K562 (cell line): ENCODE measurements around the gene LRRC4. TPM values are rescaled to one million over a fixed set of nuclear protein-coding genes. Genes with fewer than 3 reads are reported as not detected.

Experiments
- ATAC-seq: fragments of 200-7000 bp; cut with Tn5 transposase; 3 replicates; pipeline ENCODE4 v1.9.1; 2020; ENCODE audit warnings: moderate library complexity
- BruUV-seq: library from RNA; stranded (reverse); fragments of 400-500 nt; replicated peaks from 2 replicates; lab custom pipeline; 2021; lab: Mats Ljungman, UMichigan
- CTCF ChIA-PET: fragments of 300-600 bp; formaldehyde crosslinking; extraction: SDS; loops from one replicate; lab custom pipeline; 2021; ENCODE audit warnings: low intra/inter-chr PET ratio; lab: Yijun Ruan, JAX
- POLR2A ChIA-PET: fragments of 300-600, 350-650 bp; sonication (Branson Sonifier 250); formaldehyde crosslinking; extraction: SDS; loops from one replicate; lab custom pipeline; 2021; ENCODE audit warnings: antibody characterized with exemption, inconsistent platforms; lab: Yijun Ruan, JAX
- DNase-seq, 4 experiments: peaks; one replicate each; pipeline versions ENCODE4 v3.0.0 to v3.0.0-alpha.2; 2011 to 2018; ENCODE audit warnings: low spot score in 3 of 4, mixed read lengths in 3 of 4; ENCODE audit errors: extremely low read depth in 1 of 4
- FAIRE-seq: peaks from 2 replicates; lab custom pipeline; 2011; peaks lifted over from hg19 to GRCh38; lab: Jason Lieb, UNC
- H2AFZ ChIP-seq: 2 replicates; pipeline ENCODE4 v1.6.0; 2011; ENCODE audit warnings: low read depth, low read length, control low read depth, inconsistent platforms
- H3K27ac ChIP-seq: fragments of 200-600 bp; 3 replicates; pipeline ENCODE4 v1.8.0; 2011; ENCODE audit warnings: low read depth, mild to moderate bottlenecking, control low read depth, inconsistent platforms, low read length, moderate library complexity, mixed read lengths; ENCODE audit errors: extremely low read depth
- H3K27me3 ChIP-seq, 2 experiments: fragments of 300-600 bp in 1 of 2; 2 replicates in 1 of 2; 3 replicates in 1 of 2; pipeline versions ENCODE4 v1.6.0 to v1.8.0; 2011; ENCODE audit warnings: inconsistent platforms in 2 of 2, low read length in 2 of 2, mild to moderate bottlenecking in 1 of 2, mixed read lengths in 1 of 2, moderate library complexity in 1 of 2; ENCODE audit not compliant: control insufficient read depth in 2 of 2, insufficient read depth in 2 of 2
- H3K36me3 ChIP-seq: fragments of 300-600 bp; 3 replicates; pipeline ENCODE4 v1.8.0; 2011; ENCODE audit warnings: mild to moderate bottlenecking, low read length, inconsistent platforms; ENCODE audit not compliant: control insufficient read depth, insufficient read depth
- H3K4me1 ChIP-seq, 2 experiments: fragments of 200-600 bp in 1 of 2; replicated peaks in 1 of 2; 2 replicates in 1 of 2; 3 replicates in 1 of 2; pipeline versions ENCODE4 v1.5.1 to v1.8.0; 2011; ENCODE audit warnings: inconsistent platforms in 2 of 2, low read length in 2 of 2, mild to moderate bottlenecking in 1 of 2, mixed read lengths in 1 of 2, moderate library complexity in 1 of 2; ENCODE audit not compliant: control insufficient read depth in 2 of 2, insufficient read depth in 2 of 2
- H3K4me2 ChIP-seq: 2 replicates; pipeline ENCODE4 v1.6.1; 2011; ENCODE audit warnings: low read length, control low read depth, inconsistent platforms, mixed read lengths; ENCODE audit not compliant: insufficient read depth
- H3K4me3 ChIP-seq: fragments of 200-600 bp; sonication (generic), shearing (Covaris generic); 2 replicates; pipeline ENCODE4 v1.5.1; 2016; ENCODE audit warnings: control low read depth, inconsistent platforms
- H3K79me2 ChIP-seq: fragments of 200-600 bp; 3 replicates; pipeline ENCODE4 v1.8.0; 2011; ENCODE audit warnings: low read length, inconsistent platforms; ENCODE audit not compliant: control insufficient read depth, insufficient read depth
- H3K9ac ChIP-seq, 2 experiments: 2 replicates each; pipeline versions ENCODE4 v1.6.0 to v1.6.1; 2011; ENCODE audit warnings: low read depth in 2 of 2, low read length in 2 of 2, control low read depth in 1 of 2, inconsistent platforms in 1 of 2, mild to moderate bottlenecking in 1 of 2, mixed read lengths in 1 of 2; ENCODE audit not compliant: insufficient read depth in 1 of 2
- H3K9me1 ChIP-seq: one replicate; pipeline ENCODE4 v1.6.0; 2011; ENCODE audit warnings: inconsistent platforms, mild to moderate bottlenecking, low read length, moderate library complexity; ENCODE audit not compliant: control insufficient read depth, insufficient read depth
- H3K9me3 ChIP-seq: replicated peaks from 2 replicates; pipeline ENCODE4 v1.5.1; 2011; ENCODE audit warnings: low read depth, low read length, inconsistent platforms; ENCODE audit not compliant: control insufficient read depth, insufficient read depth
- H4K20me1 ChIP-seq: replicated peaks from 2 replicates; pipeline ENCODE4 v1.6.1; 2011; ENCODE audit warnings: low read length, inconsistent platforms, mixed read lengths; ENCODE audit not compliant: control insufficient read depth, insufficient read depth
- BCLAF1 ChIP-seq, 2 experiments: fragments of 450-650 bp in 1 of 2; IDR thresholded peaks; 2 replicates each; pipeline ENCODE4 v1.6.1; 2011 to 2017; ENCODE audit warnings: low read depth in 2 of 2, antibody characterized with exemption in 1 of 2, borderline replicate concordance in 1 of 2, low read length in 1 of 2, mild to moderate bottlenecking in 1 of 2, mixed read lengths in 1 of 2; ENCODE audit not compliant: control insufficient read depth in 1 of 2
- BDP1 ChIP-seq: IDR thresholded peaks from 3 replicates; pipeline ENCODE4 v1.6.1; 2011; ENCODE audit not compliant: insufficient read length, insufficient read depth
- CBFA2T3 ChIP-seq: fragments of 450-650 bp; IDR thresholded peaks from 2 replicates; pipeline ENCODE4 v1.6.1; 2017
- CTCFL ChIP-seq: IDR thresholded peaks from 2 replicates; pipeline ENCODE4 v1.6.1; 2011; ENCODE audit warnings: borderline replicate concordance, low read depth, mild to moderate bottlenecking, moderate library complexity, low read length; ENCODE audit not compliant: insufficient read depth, poor library complexity, severe bottlenecking
- EHMT2 ChIP-seq: fragments of 450-650 bp; IDR thresholded peaks from 2 replicates; pipeline ENCODE4 v1.6.1; 2018; ENCODE audit warnings: antibody characterized with exemption
- GATAD2A ChIP-seq: fragments of 450-650 bp; IDR thresholded peaks from 2 replicates; pipeline ENCODE4 v1.6.1; 2017
- KDM1A ChIP-seq, 2 experiments: fragments of 450-650 bp; IDR thresholded peaks; 2 replicates each; pipeline ENCODE4 v1.6.1; 2016; ENCODE audit warnings: mild to moderate bottlenecking in 2 of 2
- MAFK ChIP-seq: IDR thresholded peaks from 2 replicates; pipeline ENCODE4 v1.6.1; 2011; ENCODE audit warnings: low read length, improper control_type of control experiment
- NCOR1 ChIP-seq: fragments of 450-650 bp; IDR thresholded peaks from 2 replicates; pipeline ENCODE4 v1.6.1; 2016; ENCODE audit warnings: mild to moderate bottlenecking, moderate library complexity
- NR2F6 ChIP-seq: fragments of 450-650 bp; formaldehyde crosslinking; IDR thresholded peaks from 2 replicates; pipeline ENCODE4 v1.4.0; 2020; ENCODE audit warnings: mild to moderate bottlenecking
- TAL1 ChIP-seq: fragments of 450-650 bp; IDR thresholded peaks from 2 replicates; pipeline ENCODE4 v1.6.1; 2016; ENCODE audit warnings: mild to moderate bottlenecking
- YY1 ChIP-seq, 3 experiments: IDR thresholded peaks; 2 replicates each; pipeline ENCODE4 v1.6.1; 2011; ENCODE audit warnings: low read length in 2 of 3, mild to moderate bottlenecking in 2 of 3, moderate library complexity in 2 of 3, borderline replicate concordance in 1 of 3, control low read depth in 1 of 3, low read depth in 1 of 3; ENCODE audit not compliant: insufficient read depth in 3 of 3, insufficient replicate concordance in 2 of 3, control insufficient read depth in 1 of 3, insufficient read length in 1 of 3; ENCODE audit errors: extremely low read depth in 1 of 3
- ZNF589 ChIP-seq: fragments of 200-800 bp; sonication (Bioruptor generic); IDR thresholded peaks from 2 replicates; pipeline ENCODE4 v1.6.1; 2016; ENCODE audit warnings: low read depth, missing genetic modification characterization, missing compliant biosample characterization
- ZNF707 ChIP-seq: fragments of 250-450 bp; sonication (Bioruptor Pico); conservative IDR thresholded peaks from 2 replicates; pipeline ENCODE4 v1.8.0; 2022; ENCODE audit warnings: inconsistent platforms, mild to moderate bottlenecking, moderate library complexity
- ZNF75A ChIP-seq: fragments of 450-650 bp; formaldehyde crosslinking; IDR thresholded peaks from 2 replicates; pipeline ENCODE4 v1.4.0; 2020; ENCODE audit warnings: mild to moderate bottlenecking
- WGBS: fragments of 100-300 bp; shearing (Covaris generic); methylation state at CpG from one replicate; pipeline ENCODE4 v1.1.6; 2016; ENCODE audit warnings: low coverage, mixed read lengths; ENCODE audit not compliant: insufficient coverage; ENCODE audit errors: missing lambda C conversion rate; 5-methylcytosine and 5-hydroxymethylcytosine counted together
- in situ Hi-C: fragments of 300-500 bp; cut with MboI; formaldehyde crosslinking; loops from 4 replicates; pipeline ENCODE4 v1.15.0; 2018; ENCODE audit warnings: inconsistent platforms, mixed read lengths
- intact Hi-C: fragments of 100-400 bp; cut with micrococcal nuclease; formaldehyde crosslinking; loops from 2 replicates; pipeline ENCODE4 v1.14.2; 2022
- polyA plus RNA-seq, 8 experiments: library from polyadenylated mRNA; depleted of rRNA in 4 of 8; stranded (reverse) in 5 of 8; unstranded in 3 of 8; fragments of >200 nt; fragmentation: Nextera tagmentation in 2 of 8; fragmentation: Illumina TruSeq in 1 of 8; extraction: Ambion mirVana in 2 of 8; extraction: Trizol in 1 of 8; gene quantifications; 2 replicates each; pipeline versions ENCODE4 v1.2.1 to v1.2.3, GENCODE V29; 2011 to 2014; ENCODE audit warnings: inconsistent platforms in 1 of 8, missing spikeins in 1 of 8
- total RNA-seq, 7 experiments: library from RNA; depleted of rRNA in 6 of 7; stranded (reverse); fragments of >200 nt in 6 of 7; fragmentation: Illumina TruSeq in 2 of 7; extraction: Trizol in 2 of 7; gene quantifications; 2 replicates each; pipeline versions ENCODE4 v1.2.1 to v1.2.3, GENCODE V29; 2011 to 2021; ENCODE audit warnings: low replicate concordance in 1 of 7
- TF ChIP-seq, protein P1 (sequence below): sonication (generic); formaldehyde crosslinking; IDR thresholded peaks from 2 replicates; pipeline ENCODE4 v1.8.0; 2022; ENCODE audit warnings: missing genetic modification reagents, mild to moderate bottlenecking, borderline replicate concordance

LRRC4 gene
- total and polyA plus RNA-seq, 9 of the 15 experiments (the other 6 are each of a cell fraction or from before 2014, with no cell fraction given), result 0.04 to 0.11 TPM; not detected in 7

DNA sequence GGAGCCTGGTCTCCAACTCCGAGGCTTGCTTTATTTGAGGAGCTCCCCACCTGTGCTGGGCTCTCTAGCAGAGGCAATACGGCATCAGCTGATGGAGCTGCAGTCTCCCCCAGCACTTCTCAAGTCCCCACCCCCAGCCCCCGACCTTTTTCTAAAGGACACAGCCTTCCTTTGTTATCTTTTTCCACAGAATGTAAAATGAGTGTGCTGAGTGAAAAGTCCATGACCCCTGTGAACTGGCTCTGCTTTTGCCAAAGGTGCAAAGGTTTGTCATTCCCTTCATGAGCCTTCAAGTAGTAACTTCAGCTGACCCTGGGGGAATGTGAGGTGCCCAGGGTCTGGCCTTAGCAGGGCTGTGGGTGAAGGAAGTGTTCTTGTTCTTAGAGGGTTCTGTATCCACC is 25.5 kb downstream of the LRRC4 start:
- 36% methylated on average over 3 of the region's 3 CpGs for WGBS
- Histone ChIP-seq H3K4me2 (no peak overlapping the region), H3K4me1 (peaks cover 10 to 24% of the 10 kb centered on the region in 2 experiments; a peak in 3 of 5 replicates), H3K27ac (no peak overlapping the region), H2AFZ (no peak overlapping the region), H3K79me2 (no peaks in the 10 kb centered on the region; the same call in 2 of the 3 replicates), H3K27me3 (no peaks in the 10 kb centered on the region), H3K9ac (no peak overlapping the region; a peak in 1 of 4 replicates), H3K9me1 (peaks cover 7% of the 10 kb centered on the region), H3K9me3 (no peaks in the 10 kb centered on the region), H3K36me3 (peaks cover 49% of the 10 kb centered on the region), H4K20me1 (no peaks in the 10 kb centered on the region; the same call in 1 of the 2 replicates), H3K4me3 (no peak overlapping the region)
- ATAC-seq, result peak; percentile 56
- CTCF ChIA-PET, result no interaction called here
- DNase-seq, result peak in 2 of 4 experiments; percentile 65 to 74
- in situ Hi-C loops (no loop called here), intact Hi-C loops (no loop called here)
- BruUV-seq, result no TSS peak
- POLR2A ChIA-PET, result interaction anchor here (1.2 to 1.4 kb wide), 2 partner anchors 12 to 25 kb away, joined by 3 to 4 read pairs; no protein-coding TSS in a partner anchor
- no peak for FAIRE-seq
- no peak for TF ChIP-seq ZNF589 (CRISPR knock-in tag)
- TF ChIP-seq GATAD2A, result no peak
- no peak for TF ChIP-seq BDP1
- TF ChIP-seq ZNF75A (CRISPR knock-in tag), result no peak
- TF ChIP-seq, protein P1, sequence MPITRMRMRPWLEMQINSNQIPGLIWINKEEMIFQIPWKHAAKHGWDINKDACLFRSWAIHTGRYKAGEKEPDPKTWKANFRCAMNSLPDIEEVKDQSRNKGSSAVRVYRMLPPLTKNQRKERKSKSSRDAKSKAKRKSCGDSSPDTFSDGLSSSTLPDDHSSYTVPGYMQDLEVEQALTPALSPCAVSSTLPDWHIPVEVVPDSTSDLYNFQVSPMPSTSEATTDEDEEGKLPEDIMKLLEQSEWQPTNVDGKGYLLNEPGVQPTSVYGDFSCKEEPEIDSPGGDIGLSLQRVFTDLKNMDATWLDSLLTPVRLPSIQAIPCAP (CRISPR knock-in tag), result no peak
- no peak for TF ChIP-seq ZNF707 (CRISPR knock-in tag)
- TF ChIP-seq TAL1, result peak; percentile 22; the same call in 1 of the 2 replicates
- TF ChIP-seq CBFA2T3, result peak; percentile 78
- 0 out of 4 replicates have a peak, but pooled peaks of 1 of the 2 experiments have one; percentile 18 for TF ChIP-seq KDM1A (IDR thresholded peaks at IDR 0.05)
- no peak for TF ChIP-seq NCOR1
- TF ChIP-seq EHMT2, result no peak
- TF ChIP-seq YY1 (IDR thresholded peaks at IDR 0.05; ENCODE audit: borderline replicate concordance in 1 of 3, control insufficient read depth in 1 of 3, extremely low read depth in 1 of 3, insufficient read depth in 3 of 3, insufficient read length in 1 of 3, insufficient replicate concordance in 2 of 3, low read depth in 1 of 3, low read length in 2 of 3), result no peak
- TF ChIP-seq BCLAF1 (IDR thresholded peaks at IDR 0.05; ENCODE audit: borderline replicate concordance in 1 of 2, control insufficient read depth in 1 of 2, low read depth in 2 of 2, low read length in 1 of 2), result no peak
- no peak for TF ChIP-seq MAFK
- TF ChIP-seq CTCFL, result no peak
- no peak for TF ChIP-seq NR2F6 (CRISPR knock-in tag)
